GM18867 (cell line): ENCODE results near the gene AMDHD2.
A peak's percentile ranks its signal among the peaks of the same experiment; 100 is the strongest.

Source experiments
- ATAC-seq: cut with Tn5 transposase; IDR thresholded peaks from one replicate; pipeline ENCODE4 v1.9.1; 2021; ENCODE audit warnings: mild to moderate bottlenecking, moderate library complexity; ENCODE audit not compliant: unreplicated experiment

AMDHD2 gene

DNA sequence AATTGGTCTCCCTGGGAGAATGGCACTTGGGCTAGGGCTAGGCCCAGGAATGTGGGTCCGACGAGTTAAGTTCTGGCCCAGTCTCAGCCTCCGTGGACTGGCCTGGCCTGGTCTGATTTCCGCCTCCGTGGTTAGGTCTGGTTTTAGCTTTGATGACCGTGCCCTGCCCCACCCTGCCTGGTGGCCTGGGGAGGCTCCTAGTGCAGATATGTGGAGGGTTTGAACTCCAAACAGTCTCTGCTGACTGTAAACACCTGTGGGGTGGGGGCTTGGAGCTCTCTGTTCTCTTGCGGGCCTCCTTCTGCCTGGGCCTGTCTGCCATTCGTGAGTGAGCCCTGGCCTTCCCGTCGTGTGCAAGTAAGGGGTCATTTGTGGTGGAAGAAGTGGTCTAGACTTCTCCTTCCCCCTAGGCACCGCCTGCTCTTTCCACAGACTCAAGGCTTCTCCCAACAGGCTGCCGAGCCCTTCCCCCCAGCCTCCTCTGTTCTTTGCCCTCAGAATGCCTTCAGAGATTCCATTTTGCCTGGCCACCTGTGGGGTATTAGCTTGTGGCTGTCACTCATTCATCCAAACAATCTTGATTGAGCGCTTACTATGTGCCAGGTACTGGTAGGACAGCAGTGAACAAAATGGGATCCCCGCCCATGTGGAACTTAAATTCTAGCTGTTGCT is 4.9 kb upstream of the AMDHD2 start:
- no peak for ATAC-seq

DNA sequence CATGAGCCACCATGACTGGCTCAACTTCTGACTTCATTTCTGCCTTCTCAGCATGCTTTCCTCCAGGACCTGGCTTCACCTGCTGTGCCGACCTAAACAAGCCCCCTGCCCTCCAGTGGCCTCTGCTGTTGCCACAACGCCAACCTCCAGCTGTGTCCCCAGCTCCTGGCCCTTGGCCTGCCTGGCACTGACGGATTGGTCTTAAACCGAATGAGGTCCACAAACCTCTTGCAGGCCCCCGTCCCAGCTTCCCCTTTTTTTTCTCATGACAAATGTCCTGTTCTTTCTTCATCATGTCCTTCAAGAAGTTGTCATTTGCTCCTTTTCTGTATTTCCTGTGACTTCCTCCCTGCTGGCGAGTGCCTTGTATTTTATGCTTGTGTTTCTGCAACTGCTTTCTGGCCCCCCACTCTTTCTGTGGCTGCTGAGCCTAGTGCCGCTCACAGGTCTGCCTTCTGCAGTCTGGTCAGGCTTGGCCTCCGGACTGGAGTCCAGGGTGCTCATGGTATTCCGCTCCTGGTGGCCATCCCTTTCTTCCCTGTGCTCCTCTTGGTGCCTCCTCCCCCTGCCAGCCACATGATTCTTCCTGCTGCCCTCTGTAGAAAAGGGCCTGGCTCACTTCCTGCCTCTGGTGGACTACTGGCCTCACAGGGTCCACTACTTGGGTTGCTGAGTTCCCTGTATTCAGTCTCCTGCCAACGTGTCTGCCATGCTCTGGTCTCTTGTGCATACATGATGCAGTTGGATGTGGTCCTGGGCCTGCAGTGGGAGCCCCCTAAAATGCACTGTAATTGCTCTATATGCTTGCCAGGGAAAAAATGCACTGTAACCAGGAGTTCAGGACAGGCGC is 3.6 kb upstream of the AMDHD2 start:
- no peak for ATAC-seq

DNA sequence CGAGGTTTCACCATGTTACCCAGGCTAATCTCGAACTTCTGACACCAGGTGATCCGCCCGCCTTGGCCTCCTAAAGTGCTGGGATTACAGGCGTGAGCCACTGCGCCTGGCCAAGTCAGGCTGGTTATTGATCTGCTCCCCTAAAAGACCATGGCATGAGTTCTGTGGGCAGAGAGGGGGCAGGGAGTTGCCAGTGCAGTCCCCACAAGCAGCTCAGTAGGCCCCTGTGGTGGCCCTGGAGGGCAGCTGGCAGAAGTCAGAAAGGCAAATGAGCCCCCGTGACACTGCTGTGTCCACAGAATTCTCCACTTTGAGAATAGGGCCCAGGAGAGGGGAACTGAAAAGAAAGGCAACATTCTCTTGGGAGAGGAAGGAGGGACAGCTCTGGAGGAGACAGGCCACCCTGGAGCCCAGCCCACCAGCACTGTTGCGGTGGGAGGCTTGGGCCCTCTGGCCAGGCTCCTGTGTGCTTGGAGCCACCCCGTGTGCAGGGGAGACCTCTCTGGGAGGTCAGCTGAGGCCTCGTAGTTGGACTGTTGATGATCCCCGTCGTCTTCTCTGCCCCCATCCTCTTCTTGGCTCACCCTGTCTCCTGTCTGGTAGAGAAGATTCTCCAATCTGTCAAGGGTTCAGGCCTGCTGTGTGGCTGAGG is 2.1 kb upstream of the AMDHD2 start:
- ATAC-seq = no peak

DNA sequence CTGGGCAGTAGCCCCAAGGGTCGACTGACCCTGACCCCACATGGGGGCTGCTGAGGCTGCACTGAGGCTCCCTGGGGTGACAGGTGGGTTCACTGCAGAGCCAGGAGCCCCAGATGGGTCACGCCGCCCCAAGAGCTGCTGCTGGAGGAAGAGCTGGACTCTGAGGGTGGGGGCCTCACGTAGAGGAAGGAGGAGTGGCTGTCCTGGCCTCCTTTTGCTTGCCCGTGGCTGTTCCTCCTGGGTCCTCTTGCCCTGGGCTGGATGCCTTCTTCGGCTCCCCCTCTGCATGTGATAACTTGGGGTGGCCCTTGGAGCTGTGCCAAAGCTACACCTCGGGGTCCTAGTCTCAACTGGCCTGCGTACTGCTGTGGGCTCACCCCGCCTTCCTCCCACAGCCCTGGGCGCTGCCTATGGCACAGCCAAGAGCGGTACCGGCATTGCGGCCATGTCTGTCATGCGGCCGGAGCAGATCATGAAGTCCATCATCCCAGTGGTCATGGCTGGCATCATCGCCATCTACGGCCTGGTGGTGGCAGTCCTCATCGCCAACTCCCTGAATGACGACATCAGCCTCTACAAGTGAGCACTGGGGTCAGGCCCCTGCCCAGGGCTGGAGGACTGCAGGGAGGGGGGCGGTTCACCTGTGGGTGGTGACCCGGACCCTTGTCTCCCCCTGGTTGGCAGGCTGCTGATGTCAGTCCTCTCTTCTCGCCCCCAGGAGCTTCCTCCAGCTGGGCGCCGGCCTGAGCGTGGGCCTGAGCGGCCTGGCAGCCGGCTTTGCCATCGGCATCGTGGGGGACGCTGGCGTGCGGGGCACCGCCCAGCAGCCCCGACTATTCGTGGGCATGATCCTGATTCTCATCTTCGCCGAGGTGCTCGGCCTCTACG is 1.1 kb upstream of the AMDHD2 start:
- ATAC-seq = no peak

DNA sequence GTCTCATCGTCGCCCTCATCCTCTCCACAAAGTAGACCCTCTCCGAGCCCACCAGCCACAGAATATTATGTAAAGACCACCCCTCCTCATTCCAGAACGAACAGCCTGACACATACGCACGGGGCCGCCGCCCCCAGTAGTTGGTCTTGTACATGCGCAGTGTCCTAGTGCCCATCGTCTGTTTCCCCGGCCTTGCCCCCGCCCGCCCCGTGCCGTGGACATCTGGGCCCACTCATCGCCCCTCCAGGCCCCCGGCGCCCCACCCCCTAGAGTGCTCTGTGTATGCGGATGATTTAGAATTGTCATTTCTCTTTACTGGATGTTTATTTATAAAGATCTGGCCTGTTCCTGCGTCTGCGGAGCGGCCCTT is 475 bp upstream of the AMDHD2 start:
- no peak for ATAC-seq

DNA sequence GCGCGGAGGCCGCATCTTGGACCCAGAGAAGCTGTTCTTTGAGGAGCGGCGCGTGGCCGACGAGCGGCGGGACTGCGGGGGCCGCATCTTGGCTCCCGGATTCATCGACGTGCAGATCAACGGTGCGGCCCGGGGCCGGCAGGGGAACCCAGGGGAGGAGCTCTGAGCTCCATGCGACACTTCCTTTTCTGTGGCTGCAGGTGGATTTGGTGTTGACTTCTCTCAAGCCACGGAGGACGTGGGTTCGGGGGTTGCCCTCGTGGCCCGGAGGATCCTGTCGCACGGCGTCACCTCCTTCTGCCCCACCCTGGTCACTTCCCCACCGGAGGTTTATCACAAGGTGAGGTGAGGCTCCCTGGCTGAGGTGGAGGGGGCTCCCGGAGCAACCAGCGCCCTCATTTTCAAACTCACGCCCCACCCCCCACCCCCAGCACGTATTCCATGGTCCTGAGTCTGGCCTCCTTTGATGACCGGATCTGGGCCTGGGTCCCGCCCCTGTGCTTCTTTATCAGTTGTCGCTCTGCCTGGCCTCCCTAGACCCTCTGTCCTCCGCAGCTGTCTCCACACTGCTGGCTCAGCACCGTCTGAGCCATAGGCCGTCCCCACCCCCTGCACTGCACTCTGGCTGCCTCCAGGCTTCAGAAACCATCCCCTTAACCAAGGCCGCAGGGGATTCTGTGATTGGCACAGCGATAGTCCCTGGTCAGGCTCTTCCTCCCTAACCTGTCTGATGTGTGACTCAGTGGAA is 787 bp downstream of the AMDHD2 start:
- ATAC-seq = peak; percentile 27

DNA sequence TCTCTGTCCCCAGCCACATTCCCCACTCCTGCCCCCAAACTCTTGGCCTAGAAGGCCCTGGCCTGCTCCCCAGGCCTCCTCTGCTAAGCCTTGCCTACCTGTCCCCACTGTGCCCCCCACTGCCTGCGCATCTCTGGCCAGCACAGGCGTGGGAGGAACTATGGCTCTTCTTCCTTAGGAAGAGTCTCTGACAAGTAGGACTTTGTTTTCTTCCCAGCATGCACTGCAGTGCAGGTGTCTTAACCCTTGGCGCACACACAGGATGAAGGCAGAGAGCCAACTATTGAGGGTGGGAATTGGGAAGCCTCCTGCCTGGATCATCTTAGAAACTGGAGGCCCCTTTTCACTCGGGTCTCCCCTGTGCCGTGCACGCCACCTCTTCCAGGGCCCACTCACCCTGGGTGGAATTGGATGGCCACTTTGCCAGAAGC is 3.6 kb downstream of the AMDHD2 start:
- no peak for ATAC-seq

DNA sequence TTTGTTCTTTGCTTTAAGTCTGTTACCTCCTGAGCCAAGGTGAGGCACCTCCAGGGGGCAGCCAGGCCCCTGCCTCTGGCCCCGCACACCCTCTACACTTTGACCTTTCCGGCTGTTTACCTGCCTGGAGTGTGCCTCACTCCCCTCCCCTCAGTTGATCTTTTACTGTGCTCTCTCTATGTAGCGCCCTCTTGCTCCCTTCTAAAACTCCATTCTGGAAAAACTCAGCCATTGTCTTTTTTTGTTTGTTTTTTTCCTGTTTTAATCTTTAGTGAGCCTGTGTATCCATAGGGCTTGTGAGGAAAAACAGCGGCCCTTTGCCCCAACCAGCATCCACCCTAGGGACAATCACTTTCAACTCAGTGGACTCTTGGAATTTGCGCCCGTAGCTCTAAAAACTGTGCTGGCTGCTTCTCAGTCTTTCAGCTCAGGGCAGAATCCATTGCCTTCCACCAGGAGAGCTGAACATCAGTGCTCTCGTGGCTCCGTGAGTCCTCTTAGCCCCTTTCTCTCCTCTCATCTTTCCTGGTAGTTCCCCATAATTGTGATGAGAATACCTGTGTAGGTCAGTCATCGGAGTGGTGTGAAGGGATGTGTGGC is 4.3 kb downstream of the AMDHD2 start:
- ATAC-seq = no peak

DNA sequence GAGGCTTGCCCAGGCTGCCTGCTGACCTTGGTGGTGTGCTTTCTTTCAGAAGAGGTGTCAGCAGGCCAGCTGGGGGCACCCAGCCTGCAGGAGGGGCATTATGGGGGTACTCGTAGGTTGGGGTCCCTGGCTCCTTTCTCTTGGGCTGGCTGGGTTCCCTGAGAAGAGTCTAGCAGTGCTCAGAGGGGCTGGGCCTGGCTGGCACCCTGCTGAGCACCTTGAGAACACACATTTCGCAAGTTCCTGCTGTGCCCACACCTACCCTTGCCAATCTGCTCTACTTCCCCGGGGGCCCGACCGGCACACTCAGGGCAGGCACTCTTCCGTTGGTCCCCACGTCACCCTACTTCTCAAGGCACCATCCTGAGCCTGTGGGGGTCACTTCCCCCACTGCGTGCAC is 6.0 kb downstream of the AMDHD2 start:
- no peak for ATAC-seq

DNA sequence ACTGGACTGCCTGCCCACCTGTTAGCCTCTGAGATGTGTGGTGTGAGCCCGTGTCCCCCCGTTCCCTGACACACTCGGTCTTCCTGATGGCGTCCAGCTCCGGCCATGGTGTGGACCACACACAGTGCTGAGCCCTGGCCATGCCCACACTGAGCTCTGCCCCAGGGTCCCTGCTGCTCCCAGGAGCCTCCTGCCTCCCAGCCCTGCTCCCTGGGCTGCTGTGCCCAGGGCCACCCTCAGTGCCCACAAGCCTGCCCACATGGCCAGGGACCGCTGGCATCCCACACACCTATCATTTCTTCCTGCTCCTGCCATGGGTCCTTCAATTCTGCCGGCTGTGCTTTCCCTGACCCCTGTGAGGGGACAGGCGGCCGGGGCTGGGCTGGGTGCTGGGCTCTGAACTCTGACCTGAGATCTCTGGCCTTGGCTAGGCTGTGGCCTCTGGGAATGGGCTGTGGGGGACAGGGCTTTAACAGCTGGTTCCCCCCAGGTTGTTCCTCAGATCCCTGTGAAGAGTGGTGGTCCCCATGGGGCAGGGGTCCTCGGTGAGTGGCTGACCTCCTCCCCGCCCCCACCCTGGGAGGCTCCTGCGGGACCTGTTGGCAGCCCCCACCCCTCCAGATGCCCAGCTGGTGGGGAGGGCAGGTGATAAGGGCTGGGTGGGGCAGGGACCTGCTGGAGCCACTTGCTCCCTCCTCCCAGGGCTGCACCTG is 7.1 kb downstream of the AMDHD2 start:
- ATAC-seq = no peak

DNA sequence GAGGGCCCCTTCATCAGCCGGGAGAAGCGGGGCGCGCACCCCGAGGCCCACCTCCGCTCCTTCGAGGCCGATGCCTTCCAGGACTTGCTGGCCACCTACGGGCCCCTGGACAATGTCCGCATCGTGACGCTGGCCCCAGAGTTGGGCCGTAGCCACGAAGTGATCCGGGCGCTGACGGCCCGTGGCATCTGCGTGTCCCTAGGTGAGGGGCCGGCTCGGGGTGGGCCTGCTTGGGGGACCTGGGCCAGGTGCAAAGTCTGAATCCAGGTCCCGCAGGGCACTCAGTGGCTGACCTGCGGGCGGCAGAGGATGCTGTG is 7.6 kb downstream of the AMDHD2 start:
- no peak for ATAC-seq

DNA sequence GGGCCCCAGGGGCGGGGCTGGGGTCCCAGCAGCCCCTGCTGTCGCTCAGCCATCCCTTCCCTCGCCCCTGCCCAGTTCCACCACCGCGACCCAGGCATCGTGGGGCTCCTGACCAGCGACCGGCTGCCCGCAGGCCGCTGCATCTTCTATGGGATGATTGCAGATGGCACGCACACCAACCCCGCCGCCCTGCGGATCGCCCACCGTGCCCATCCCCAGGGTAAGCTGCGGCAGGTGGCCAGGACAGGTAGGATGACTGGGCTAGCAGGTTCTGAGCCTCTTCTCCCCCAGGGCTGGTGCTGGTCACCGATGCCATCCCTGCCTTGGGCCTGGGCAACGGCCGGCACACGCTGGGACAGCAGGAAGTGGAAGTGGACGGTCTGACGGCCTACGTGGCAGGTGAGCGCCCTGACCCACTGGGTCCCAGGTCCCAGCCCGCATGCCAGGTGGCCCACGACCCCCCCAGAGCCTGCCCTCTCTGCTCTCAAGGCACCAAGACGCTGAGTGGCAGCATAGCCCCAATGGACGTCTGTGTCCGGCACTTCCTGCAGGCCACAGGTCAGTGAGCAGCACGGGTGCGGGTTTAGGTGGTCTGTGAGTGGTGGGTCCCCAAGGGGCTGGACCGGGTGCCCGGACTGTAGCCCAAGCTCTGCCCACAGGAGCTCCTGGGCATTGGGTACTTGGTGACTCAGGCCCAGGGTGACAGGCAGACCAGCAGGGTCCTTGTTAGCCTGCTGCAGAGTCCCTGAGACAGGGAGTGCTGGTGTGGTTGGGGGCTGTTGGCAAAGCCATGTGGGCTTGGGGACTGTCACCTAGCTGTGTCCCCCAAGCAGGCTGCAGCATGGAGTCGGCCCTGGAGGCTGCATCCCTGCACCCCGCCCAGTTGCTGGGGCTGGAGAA is 8.2 kb downstream of the AMDHD2 start:
- no peak for ATAC-seq

DNA sequence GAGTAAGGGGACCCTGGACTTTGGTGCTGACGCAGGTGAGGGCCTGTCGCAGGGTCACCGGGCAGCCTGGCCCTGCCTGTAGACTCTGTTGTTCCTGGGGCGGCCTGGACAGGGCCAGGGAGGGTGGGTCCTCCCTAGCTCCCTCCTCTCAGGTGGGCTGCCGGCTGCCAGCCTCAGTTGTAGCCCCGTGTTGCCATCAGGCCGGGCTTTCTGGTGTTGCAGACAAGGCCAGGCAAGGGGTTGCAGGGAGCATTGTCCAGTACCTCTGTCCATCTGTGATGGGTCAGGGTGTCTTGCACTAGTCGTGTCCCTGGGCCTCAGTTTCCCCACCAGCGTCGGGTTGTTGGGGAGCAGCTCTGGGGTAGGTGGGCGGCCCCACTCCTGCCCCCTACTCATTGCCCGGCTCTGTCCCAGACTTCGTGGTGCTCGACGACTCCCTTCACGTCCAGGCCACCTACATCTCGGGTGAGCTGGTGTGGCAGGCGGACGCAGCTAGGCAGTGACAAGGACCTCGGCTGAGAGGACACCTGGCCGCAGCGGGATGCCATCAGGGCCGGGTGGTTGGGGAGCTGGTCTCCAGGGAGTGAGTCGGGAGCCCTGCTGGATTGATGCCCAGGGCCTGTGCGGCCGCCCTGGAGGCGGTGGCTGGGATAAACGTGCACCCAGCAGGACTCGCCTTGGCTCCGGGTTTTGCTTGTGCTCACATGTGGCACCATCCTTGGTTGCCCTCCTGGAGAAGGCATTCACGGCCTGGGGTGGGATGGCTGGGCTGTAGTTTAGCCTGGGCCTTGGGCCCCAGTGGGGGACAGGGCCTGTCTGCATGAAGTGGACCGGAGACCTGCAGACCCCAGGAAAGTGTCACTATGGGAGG is 9.1 kb downstream of the AMDHD2 start:
- ATAC-seq = no peak

DNA sequence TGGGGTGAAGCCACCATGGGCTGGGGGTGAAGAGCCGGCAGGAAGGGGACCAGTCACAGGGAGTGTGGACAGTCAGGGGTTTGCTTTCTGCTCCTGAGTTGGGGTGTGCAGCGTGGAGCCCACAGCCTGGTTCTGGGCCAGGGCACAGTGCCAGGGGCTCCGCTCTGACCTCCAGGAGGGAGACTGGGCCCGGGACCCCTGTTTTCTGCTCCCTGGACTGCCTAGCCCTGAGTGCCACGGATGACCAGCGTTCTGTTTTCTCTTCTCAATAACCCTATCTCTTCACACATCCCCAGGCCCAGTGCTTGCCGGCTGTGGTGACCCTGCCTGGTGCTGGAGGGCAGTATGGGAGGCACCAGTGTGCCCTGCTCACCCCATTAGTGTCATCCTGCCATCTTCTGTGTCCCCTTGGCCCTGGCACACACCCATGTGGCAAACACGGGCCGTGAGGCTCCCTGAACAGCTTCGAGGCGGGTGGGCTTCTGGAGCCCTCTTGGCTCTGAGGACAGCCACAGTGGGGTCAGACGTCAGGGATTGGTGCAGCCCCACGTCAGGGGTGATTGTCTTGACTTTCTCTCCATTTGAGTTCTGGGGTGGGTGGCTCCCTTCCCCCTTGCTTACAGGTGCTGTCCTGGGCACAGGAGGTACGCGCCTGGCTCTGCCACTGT is 9.9 kb downstream of the AMDHD2 start:
- no peak for ATAC-seq

DNA sequence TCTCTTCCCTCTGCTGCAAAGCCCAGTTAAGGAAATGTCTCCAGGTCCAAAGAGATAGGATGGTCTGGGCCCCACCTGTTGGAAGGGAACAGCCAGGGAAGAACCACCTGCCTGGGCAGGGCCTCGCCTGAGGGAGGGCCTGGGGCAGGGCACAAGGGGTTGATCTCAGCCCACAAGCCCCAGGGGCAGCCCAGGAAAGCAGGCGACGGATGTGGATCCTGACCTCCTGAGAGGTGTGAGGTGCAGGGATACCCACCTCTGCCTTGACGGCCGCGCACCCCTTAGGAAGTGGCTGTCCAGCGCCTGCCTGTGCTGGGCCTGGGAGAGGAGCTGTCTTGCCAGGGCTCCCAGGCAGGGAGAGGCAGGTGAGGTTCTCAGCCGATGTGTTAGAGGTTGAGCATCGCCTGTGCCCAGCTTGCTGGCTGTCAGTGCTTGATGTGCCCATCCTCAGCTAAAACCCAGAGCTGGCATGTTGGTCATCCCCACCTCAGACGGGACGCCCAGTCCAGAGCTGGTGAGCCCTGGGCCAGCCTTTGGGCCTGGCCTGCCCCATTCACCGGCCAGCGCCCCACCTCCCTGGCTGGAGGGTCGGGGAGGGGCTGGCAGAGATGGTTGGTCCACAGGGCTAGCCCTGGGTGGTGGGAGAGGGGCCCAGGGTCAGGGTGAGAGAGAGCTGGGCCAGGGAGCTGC is 10.6 kb downstream of the AMDHD2 start:
- no peak for ATAC-seq

DNA sequence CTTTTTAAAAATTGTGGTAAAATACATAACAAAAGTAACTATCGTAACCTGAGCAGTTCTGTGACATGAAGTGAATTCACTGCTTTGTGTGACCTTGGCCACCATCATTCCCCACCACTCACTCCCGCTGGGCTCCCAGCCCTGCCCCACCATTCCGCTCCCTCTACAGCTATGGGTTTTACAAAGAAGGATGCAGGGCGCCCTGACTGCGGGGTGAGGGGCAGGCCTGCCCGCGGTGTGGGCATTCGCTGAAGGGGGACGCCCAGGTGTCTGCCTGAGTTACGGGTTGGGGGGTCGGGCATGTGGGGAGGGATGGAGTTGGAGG is 11.2 kb downstream of the AMDHD2 start, which contains the start of gene CEMP1:
Gene CEMP1, minus strand, starts transcription at position 38 of the 325 bp plus-strand sequence. CDS start 335 bp downstream, outside the sequence.
- ATAC-seq = peak; percentile 1
